Nucleus accumbens (tissue), 56 donors: ENCODE measurements around the gene MAPT.

ENCODE experiments used
- DNase-seq, 56 donors: peaks; one replicate each; lab custom pipeline; 2025; lab: John Stamatoyannopoulos, UW

Gene MAPT

GRCh38 chr17:45966606-45967280 lies 72.4 kb downstream of the MAPT start:
- no peak for DNase-seq

DNA sequence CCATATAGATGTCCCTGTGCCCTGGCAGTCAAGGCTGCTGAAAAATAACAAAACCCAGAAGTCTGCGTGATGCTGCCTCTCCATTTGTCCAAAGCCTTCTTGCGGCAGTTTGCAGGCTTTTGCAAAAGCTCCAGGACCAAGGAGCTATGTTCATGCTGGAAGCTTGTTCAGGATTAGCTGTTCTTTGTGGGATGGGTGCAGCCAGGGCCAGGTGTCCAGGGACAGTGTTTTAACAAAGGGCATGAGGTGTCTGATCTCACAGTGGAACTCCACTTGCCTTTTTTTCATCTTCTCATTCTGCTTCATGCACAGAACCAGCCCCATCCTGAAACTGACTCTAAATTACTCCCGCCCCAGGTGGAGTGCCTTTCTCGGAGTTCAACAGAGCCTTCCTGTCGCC lies 73.0 kb downstream of the MAPT start:
- DNase-seq = no peak

DNA sequence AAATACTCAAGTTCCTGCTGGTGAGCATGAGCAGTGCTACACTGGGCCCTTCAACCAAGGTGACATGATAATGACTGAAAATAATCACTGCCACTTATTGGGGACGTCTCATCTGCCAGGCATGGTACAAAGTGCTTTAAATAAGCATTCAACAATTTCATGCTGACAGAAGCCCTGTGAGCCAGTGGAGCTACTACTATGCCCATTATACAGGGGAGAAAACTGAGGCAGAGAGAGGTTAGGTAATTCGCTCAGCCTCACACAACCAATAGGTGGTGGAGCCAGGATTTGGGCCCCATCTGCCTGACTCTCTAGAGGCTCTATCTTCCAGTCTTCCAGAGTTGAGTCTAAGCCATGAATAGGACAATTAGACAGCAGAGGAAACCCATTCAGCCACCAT lies 74.4 kb downstream of the MAPT start:
- DNase-seq = no peak

GRCh38 chr17:45969726-45970125 lies 75.4 kb downstream of the MAPT start:
- no peak for DNase-seq

DNA sequence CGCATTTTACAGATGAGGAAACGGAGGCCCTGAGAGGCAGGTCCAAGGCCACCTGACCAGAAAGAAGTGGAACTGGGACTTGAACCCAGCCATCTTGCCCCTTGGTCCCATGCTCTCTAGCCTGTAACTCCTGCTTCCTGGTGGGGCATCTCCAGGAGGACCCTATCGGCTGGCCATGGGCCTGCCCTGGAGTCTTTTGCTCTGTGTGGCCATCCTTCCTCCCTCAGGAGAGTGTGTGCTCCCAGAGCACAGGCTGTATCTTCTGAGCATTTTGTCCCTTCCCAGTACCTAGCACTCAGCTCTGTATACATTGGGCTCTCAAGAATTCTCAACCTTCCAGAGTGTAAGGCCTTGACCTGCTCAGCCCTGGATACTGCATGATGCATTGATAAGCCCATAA lies 76.3 kb downstream of the MAPT start:
- no peak for DNase-seq

GRCh38 chr17:45971698-45972141 lies 77.4 kb downstream of the MAPT start:
- no peak for DNase-seq

- DNase-seq = no peak
Observed at GRCh38 chr17:45972531-45972930, 78.2 kb downstream of the MAPT start.

DNA sequence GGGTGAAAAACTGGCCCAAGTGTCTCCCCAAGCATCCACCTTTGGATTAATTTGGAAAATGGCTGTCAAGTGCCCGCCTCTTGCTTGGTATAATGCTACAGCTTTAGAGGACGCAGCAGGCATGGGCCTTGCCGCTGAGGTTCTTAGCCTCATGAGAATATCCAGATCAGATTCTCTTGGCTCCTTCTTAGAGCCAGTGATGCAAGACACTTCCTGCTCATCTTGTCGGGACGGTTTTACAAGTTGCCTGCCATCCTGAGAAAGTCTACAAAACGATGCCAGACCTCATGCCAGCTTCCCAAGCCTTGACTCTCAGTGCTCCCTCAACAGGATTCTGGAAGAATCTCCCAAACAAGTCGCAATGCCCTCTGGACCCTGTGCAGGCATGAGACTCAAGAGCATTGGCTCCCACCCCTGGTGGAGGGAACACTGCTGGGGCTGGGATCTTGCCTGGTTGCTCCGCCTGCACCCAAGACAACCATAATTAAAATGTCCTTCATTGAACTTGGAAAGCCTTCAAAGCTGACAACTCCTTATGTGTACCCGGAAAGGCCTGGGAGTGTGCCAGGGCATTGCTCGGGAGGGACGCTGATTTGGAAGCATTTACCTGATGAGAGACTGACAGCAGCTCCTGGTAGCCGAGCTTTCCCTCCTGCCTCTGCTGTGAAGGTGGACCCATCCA lies 78.9 kb downstream of the MAPT start:
- no peak for DNase-seq

- no peak for DNase-seq
Observed at GRCh38 chr17:45973946-45974859, 79.8 kb downstream of the MAPT start.

DNA sequence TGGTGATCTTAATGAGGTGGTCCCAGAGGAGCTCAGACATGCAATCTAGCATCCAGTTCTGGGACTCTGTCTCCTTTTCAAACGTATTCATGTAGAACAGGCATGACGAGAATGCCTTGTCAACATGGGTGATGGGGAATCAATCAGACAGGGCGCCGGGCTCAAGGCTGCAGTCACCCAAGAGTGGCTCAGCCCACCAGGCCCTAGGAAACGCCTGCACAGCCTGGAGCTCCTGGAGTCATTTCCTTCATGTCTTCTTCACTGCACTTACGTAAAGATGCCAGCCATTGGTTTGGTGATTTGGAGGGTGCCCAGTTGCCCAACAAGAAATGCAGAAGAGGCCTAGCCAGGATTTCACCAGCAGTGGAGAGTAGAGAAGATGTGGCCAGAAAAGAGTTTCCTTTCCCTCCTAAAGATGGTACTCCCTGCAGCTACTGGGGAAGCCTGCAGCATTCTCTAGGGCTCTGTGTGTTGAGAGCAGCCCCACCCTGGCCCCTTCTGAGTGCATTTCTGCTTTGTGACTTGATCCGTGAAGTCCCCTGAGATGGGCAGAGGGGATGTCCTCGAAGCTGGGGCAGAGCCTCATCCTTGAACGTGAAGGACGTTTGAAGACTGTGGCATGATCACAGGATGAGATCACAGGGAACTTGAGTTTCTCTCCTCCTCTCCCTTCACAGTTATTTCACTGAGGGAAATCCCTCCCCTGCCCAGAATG lies 80.7 kb downstream of the MAPT start:
- no peak for DNase-seq

- peak in 1 of 56 donors; percentile 21 for DNase-seq
Observed at GRCh38 chr17:45975640-45976295, 81.4 kb downstream of the MAPT start.

DNA sequence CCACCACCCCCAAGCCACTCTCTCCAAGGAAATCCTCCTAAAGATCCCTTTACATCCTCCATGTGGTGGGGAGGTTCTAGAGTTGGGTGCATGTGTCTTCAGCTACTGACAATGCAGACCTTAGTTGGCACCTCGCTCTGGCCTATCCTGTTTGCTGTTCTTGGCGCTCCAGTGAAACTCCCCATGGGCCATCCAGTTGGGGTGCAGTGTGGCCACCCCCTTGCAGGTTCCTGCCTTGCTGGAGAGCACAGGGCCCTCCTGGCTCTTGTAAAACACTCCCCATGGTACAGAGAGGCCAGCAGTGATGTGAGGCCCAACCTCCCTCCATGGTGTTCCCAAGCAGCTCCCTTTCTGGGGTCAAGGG lies 82.0 kb downstream of the MAPT start:
- no peak for DNase-seq

GRCh38 chr17:45976755-45977505 lies 82.6 kb downstream of the MAPT start:
- peak in 4 of 56 donors; percentile 13 to 47 (median 26) for DNase-seq

- no peak for DNase-seq
Observed at GRCh38 chr17:45977506-45977824, 83.1 kb downstream of the MAPT start.

- no peak for DNase-seq
Observed at GRCh38 chr17:45977976-45978626, 83.7 kb downstream of the MAPT start.

- DNase-seq = no peak
Observed at GRCh38 chr17:45979137-45979536, 84.8 kb downstream of the MAPT start.

- no peak for DNase-seq
Observed at GRCh38 chr17:45980855-45981254, 86.5 kb downstream of the MAPT start.

DNA sequence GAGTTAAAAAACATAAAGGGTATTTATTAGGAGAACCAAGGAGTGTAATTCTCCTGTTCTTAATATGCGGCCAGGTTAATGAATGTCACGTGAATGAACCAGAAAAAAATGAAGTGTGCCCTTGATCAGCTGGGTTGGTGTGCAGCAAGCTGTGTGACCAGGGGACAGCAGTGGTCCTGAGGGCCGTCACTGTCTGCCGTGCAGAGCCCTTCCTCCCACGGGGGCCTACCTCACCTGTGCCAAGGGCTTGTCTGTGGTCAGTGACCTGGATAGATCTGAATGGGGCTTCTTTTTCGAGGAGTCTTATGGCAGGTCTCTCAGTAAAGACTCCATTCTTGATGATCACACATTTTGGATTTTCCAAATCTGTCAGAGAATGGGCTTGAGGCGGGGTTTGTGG lies 87.0 kb downstream of the MAPT start:
- DNase-seq = no peak
